Measurements from ENCODE around the gene KLF2.

DNA sequence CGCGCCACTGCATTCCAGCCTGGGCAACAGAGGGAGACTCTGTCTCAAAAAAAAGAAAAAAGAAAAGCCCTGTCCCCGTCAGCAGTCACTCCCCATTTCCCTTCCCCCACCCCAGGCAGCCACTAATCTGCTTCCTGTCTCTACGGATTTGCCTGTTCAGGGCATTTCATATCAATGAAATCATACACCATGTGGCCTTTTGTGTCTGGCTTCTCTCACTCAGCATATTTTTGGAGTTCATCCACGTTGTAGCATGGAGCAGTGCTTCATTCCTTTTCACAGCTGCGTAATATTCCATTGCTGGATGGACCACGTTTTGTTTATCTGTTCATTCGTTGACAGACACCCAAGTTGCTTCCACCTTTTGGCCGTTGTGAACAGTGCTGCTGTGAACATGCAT is 36.1 kb upstream of the KLF2 start:
- TF ChIP-seq, protein P1, sequence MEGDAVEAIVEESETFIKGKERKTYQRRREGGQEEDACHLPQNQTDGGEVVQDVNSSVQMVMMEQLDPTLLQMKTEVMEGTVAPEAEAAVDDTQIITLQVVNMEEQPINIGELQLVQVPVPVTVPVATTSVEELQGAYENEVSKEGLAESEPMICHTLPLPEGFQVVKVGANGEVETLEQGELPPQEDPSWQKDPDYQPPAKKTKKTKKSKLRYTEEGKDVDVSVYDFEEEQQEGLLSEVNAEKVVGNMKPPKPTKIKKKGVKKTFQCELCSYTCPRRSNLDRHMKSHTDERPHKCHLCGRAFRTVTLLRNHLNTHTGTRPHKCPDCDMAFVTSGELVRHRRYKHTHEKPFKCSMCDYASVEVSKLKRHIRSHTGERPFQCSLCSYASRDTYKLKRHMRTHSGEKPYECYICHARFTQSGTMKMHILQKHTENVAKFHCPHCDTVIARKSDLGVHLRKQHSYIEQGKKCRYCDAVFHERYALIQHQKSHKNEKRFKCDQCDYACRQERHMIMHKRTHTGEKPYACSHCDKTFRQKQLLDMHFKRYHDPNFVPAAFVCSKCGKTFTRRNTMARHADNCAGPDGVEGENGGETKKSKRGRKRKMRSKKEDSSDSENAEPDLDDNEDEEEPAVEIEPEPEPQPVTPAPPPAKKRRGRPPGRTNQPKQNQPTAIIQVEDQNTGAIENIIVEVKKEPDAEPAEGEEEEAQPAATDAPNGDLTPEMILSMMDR (conservative IDR thresholded peaks at IDR 0.05 in 1 of 2, IDR thresholded peaks at IDR 0.05 in 1 of 2; ENCODE audit: low read depth in 1 of 2, low read length in 2 of 2), result no peak
- no peak for TF ChIP-seq EZH2 (IDR thresholded peaks at IDR 0.05; ENCODE audit: low read length, missing control alignments)

All from fibroblast of lung (primary cell).